Neural crest cell (in vitro differentiated cells): ENCODE measurements around the gene VPS4B. TPM values are rescaled to one million over a fixed set of nuclear protein-coding genes. Genes with fewer than 3 reads are reported as not detected.
"Not testable (repeated sequence)": the region's sequence is repeated elsewhere in the genome, so short reads cannot be mapped to it uniquely, and the experiment has no call there.

Experiments used
- DNase-seq: peaks from one replicate; pipeline ENCODE4 v3.0.0; 2021; ENCODE audit warnings: low read depth, mixed read lengths, low spot score
- H3K27ac Mint-ChIP-seq: one replicate; pipeline ENCODE4 v1.8.0; 2021; ENCODE audit warnings: mild to moderate bottlenecking, mixed read lengths; ENCODE audit not compliant: unreplicated experiment
- H3K27me3 Mint-ChIP-seq: 2 replicates; pipeline ENCODE4 v1.8.0; 2021; ENCODE audit warnings: low read depth, mild to moderate bottlenecking, mixed read lengths
- H3K36me3 Mint-ChIP-seq: 2 replicates; pipeline ENCODE4 v1.8.0; 2021; ENCODE audit warnings: low read depth, mild to moderate bottlenecking, mixed read lengths
- H3K4me1 Mint-ChIP-seq: 2 replicates; pipeline ENCODE4 v1.8.0; 2021; ENCODE audit warnings: mixed read lengths
- H3K4me3 Mint-ChIP-seq: one replicate; pipeline ENCODE4 v1.8.0; 2021; ENCODE audit warnings: mild to moderate bottlenecking, mixed read lengths
- H3K9me3 Mint-ChIP-seq: 2 replicates; pipeline ENCODE4 v1.8.0; 2021; ENCODE audit warnings: mixed read lengths
- total RNA-seq: library from RNA; stranded (reverse); gene quantifications from 2 replicates; pipeline ENCODE4 v1.2.1, GENCODE V29; 2021
- TF ChIP-seq, protein P1 (sequence below): fragments of 200-600 bp; sonication (generic); conservative IDR thresholded peaks from 2 replicates; pipeline ENCODE4 v1.5.0; 2021; ENCODE audit warnings: antibody characterized with exemption, mild to moderate bottlenecking

VPS4B gene
- total RNA-seq, 1 donor from 2014 or later = 34.2 TPM

DNA sequence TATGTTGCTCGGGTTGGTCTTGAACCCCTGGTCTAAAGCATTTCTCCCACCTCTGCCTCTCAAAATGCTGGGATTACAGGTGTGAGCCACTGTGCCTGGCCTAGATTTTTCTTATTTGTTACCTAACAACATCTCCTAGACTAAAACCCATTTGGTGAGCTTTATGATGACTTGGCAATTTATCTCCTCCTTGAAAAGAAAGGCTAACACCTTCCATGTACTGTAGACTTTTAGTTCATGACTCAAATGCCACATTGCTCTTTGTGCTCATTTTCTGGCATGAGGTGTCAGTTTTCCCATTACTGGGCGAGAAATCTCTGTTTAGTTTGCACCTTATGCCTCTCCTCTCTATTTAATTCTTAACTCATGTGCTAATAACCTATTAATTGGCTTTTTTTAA lies 42.2 kb upstream of the VPS4B start:
- Mint-ChIP-seq H3K4me3 (no peak overlapping the region), H3K27ac (no peak overlapping the region), H3K36me3 (no peaks in the 10 kb centered on the region), H3K27me3 (peaks cover 5% of the 10 kb centered on the region), H3K9me3 (no peaks in the 10 kb centered on the region), H3K4me1 (no peaks in the 10 kb centered on the region)
- no peak for DNase-seq
- TF ChIP-seq, protein P1, sequence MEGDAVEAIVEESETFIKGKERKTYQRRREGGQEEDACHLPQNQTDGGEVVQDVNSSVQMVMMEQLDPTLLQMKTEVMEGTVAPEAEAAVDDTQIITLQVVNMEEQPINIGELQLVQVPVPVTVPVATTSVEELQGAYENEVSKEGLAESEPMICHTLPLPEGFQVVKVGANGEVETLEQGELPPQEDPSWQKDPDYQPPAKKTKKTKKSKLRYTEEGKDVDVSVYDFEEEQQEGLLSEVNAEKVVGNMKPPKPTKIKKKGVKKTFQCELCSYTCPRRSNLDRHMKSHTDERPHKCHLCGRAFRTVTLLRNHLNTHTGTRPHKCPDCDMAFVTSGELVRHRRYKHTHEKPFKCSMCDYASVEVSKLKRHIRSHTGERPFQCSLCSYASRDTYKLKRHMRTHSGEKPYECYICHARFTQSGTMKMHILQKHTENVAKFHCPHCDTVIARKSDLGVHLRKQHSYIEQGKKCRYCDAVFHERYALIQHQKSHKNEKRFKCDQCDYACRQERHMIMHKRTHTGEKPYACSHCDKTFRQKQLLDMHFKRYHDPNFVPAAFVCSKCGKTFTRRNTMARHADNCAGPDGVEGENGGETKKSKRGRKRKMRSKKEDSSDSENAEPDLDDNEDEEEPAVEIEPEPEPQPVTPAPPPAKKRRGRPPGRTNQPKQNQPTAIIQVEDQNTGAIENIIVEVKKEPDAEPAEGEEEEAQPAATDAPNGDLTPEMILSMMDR = no peak

DNA sequence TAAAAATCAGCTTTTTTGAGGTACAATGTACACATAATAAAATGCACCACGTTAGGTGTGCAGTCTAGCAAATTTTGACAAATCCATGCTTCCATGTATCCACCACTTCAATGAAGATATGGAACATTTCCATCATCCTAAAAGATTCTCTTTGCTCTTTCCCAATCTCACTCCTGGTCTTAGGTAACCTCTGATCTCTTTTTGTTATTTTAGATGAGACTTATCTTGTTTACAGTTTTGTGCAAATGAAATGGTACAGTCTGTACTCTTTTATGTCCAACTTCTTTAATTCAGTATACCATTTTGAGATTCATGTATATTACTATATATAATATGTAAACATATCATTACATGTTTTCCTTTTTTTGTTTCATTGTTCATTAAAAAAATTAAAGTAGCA lies 38.1 kb upstream of the VPS4B start:
- no peak overlapping the region for H3K27ac Mint-ChIP-seq
- TF ChIP-seq, protein P1 = no peak
- H3K4me1 Mint-ChIP-seq = no peaks in the 10 kb centered on the region
- H3K27me3 Mint-ChIP-seq = peaks cover 5% of the 10 kb centered on the region
- H3K36me3 Mint-ChIP-seq = no peaks in the 10 kb centered on the region
- no peak overlapping the region for H3K4me3 Mint-ChIP-seq
- no peaks in the 10 kb centered on the region for H3K9me3 Mint-ChIP-seq
- no peak for DNase-seq

DNA sequence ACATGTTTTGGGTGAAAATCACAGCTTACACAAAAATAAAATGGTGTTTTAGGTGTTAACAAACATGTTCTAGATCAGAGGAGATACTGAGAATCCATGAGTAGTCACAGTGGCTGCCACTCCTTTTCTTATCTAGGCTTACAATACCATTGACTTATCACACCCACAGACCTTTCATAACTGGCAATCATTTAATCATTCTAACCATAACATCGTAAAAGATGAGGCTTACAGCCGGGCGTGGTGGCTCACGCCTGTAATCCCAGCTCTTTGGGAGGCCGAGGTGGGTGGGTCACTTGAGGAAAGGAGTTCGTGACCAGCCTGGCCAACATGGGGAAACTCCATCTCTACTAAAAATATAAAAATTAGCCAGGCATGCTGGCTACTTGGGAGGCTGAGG lies 35.7 kb upstream of the VPS4B start:
- H3K27ac Mint-ChIP-seq = no peak overlapping the region
- H3K4me3 Mint-ChIP-seq = no peak overlapping the region
- no peaks in the 10 kb centered on the region for H3K36me3 Mint-ChIP-seq

DNA sequence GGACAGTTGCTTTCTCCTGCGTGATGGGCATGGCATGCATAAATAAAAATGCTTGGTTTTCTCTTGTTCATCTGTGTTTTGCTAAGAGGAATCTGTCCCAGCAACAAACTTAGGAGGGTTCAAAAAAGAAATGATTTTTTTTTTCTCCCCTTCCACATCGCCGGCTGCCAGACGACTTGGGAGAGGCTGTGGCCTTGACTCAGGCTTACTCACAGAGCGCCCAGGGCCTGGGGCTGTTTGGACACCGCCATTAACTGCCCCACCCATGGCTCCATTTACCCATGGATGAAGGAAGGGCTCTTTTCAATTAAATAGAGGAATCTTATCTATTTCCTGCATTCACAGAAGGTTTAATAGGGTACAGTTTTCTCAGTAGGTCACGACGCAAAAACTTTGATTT lies 32.2 kb upstream of the VPS4B start:
- H3K27ac Mint-ChIP-seq = no peak overlapping the region
- no peak for DNase-seq
- TF ChIP-seq, protein P1 = no peak
- H3K4me3 Mint-ChIP-seq = no peak overlapping the region
- H3K9me3 Mint-ChIP-seq = no peaks in the 10 kb centered on the region
- H3K36me3 Mint-ChIP-seq = no peaks in the 10 kb centered on the region
- H3K27me3 Mint-ChIP-seq = no peaks in the 10 kb centered on the region
- H3K4me1 Mint-ChIP-seq = peaks cover 8% of the 10 kb centered on the region

More for the DNA sequence above, 35.7 kb upstream of the VPS4B start:
- Mint-ChIP-seq H3K4me1 (no peaks in the 10 kb centered on the region), H3K9me3 (no peaks in the 10 kb centered on the region), H3K27me3 (no peaks in the 10 kb centered on the region)
- no peak for DNase-seq
- TF ChIP-seq, protein P1 = no peak

DNA sequence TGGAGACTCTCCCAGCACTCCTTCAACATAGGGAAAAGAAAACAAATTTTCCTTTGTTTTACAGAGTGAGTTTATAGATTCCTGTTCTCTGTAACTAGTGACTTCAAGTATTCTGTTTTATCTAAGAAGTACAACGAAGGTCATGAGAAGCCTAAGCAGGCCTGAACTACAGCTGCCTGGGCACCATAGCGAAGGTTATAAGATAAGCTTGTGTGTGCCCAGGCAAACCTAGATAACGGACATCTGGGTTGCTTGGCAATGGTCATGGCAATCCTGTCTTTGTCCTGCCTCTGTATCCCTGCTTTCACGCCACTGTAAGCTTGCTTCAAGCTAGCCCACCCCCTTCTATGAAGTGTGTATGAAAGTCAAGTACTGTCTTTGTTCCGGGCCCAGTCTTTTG lies 30.5 kb upstream of the VPS4B start:
- H3K4me1 Mint-ChIP-seq, H3K36me3 Mint-ChIP-seq, H3K9me3 Mint-ChIP-seq, DNase-seq, H3K27me3 Mint-ChIP-seq, H3K4me3 Mint-ChIP-seq: not testable (repeated sequence)
- H3K27ac Mint-ChIP-seq = peak overlapping the region; percentile 5

DNA sequence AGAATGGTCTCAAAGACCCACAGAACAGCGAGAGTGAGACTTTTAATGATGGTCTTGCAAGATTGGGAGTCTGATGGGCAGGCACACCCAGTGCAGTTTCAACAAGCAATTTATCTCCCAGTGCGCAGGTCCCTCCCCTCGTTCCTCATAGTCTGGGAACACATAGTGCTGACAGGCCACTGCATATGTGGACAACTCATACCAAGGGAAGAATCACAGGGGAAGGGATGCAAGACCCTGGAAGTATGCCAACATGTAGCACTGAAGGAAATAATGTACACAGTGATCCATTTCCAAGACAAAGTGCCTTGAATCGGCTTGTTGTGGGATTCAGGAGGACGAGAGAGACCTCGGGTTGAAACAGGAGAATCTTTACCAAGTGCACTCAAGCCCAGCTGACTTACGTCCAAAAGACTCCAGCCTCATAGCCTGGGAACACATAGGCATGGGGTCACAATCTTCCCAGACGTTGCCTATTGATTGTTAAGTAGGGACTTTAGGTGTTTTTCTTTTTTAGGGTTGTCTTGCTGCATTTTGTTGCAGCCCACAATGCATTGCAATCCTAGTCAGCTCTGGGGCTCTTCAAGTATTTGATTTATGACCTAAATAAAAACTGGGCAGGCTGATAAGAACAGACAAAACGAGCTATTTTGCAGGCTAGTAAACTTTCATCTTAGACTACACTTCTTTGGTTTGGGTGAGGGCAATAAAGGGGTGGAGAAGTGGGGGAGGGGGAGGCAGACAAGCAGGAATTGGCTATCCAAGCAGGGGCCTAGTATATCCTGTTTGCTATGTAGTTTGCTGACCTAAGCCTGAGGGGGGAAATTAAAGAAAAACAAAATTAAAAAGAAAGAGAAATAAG lies 29.8 kb upstream of the VPS4B start:
- Mint-ChIP-seq H3K9me3 (no peaks in the 10 kb centered on the region), H3K27me3 (no peaks in the 10 kb centered on the region), H3K4me1 (peaks cover 8% of the 10 kb centered on the region), H3K4me3 (no peak overlapping the region), H3K36me3 (no peaks in the 10 kb centered on the region), H3K27ac (no peak overlapping the region)
- DNase-seq = no peak
- TF ChIP-seq, protein P1 = no peak
